BJ (cell line): ENCODE data around the gene TSPAN5. TPM values are rescaled to one million over a fixed set of nuclear protein-coding genes. Genes with fewer than 3 reads are reported as not detected.

ENCODE experiments used
- CTCF ChIA-PET: fragments of 350-600 bp; formaldehyde crosslinking; extraction: SDS; loops from one replicate; lab custom pipeline; 2021; ENCODE audit warnings: antibody characterized with exemption, inconsistent platforms; lab: Yijun Ruan, JAX
- POLR2A ChIA-PET: fragments of 300-600 bp; sonication (Branson Sonifier 250); formaldehyde crosslinking; extraction: SDS; loops from one replicate; lab custom pipeline; 2021; ENCODE audit warnings: antibody characterized with exemption; lab: Charles Lee
- DNase-seq: peaks from one replicate; pipeline ENCODE4 v3.0.0-alpha.2; 2011; ENCODE audit warnings: low read depth
- H3K27me3 ChIP-seq: 2 replicates; pipeline ENCODE4 v1.6.0; 2011; ENCODE audit warnings: low read length; ENCODE audit not compliant: control insufficient read depth, insufficient read depth
- H3K36me3 ChIP-seq: 2 replicates; pipeline ENCODE4 v1.5.1; 2011; ENCODE audit warnings: low read length; ENCODE audit not compliant: control insufficient read depth, insufficient read depth
- H3K4me3 ChIP-seq: 2 replicates; pipeline ENCODE4 v1.5.1; 2011; ENCODE audit warnings: low read depth, mild to moderate bottlenecking, control low read depth, low read length
- polyA plus RNA-seq: library from polyadenylated mRNA; depleted of rRNA; stranded (reverse); fragments of >200 nt; gene quantifications from 2 replicates; pipeline ENCODE4 v1.2.3, GENCODE V29; 2011
- TF ChIP-seq, protein P1 (sequence below): IDR thresholded peaks from 2 replicates; pipeline ENCODE4 v1.5.1; 2011; ENCODE audit warnings: low read depth, mild to moderate bottlenecking, control low read depth, inconsistent platforms, low read length, moderate library complexity; ENCODE audit not compliant: insufficient read depth

Gene TSPAN5
- polyA plus RNA-seq, 1 experiment = 74.5 TPM

DNA sequence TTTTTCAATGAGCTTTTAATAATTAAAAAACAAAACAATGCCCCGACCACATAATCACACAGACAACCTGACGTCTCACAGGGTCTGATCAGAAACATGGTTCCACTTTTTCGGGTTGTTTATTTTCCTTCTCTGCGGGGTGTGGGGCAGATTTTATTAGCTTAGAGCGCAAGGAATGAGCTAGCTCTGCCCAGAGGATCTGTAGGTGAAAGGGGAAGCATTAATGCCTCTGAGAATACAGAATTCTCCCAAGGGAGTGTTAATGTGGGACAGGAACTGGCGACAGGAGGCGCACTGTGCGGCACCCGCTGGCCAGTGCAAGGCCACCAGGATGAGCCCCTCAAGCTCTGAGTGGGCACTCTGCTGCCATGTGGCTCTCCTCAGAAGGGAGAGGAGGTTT, 181.5 kb downstream of the TSPAN5 start:
- no peak for DNase-seq
- Histone ChIP-seq H3K27me3 (no peaks in the 10 kb centered on the region), H3K4me3 (no peak overlapping the region), H3K36me3 (peaks cover 9% of the 10 kb centered on the region)
- ChIA-PET POLR2A (no interaction called here), CTCF (interaction anchor here (1.4 kb wide), 1 partner anchor 9 kb away, joined by 4 read pairs; no protein-coding TSS in a partner anchor)
- TF ChIP-seq, protein P1, sequence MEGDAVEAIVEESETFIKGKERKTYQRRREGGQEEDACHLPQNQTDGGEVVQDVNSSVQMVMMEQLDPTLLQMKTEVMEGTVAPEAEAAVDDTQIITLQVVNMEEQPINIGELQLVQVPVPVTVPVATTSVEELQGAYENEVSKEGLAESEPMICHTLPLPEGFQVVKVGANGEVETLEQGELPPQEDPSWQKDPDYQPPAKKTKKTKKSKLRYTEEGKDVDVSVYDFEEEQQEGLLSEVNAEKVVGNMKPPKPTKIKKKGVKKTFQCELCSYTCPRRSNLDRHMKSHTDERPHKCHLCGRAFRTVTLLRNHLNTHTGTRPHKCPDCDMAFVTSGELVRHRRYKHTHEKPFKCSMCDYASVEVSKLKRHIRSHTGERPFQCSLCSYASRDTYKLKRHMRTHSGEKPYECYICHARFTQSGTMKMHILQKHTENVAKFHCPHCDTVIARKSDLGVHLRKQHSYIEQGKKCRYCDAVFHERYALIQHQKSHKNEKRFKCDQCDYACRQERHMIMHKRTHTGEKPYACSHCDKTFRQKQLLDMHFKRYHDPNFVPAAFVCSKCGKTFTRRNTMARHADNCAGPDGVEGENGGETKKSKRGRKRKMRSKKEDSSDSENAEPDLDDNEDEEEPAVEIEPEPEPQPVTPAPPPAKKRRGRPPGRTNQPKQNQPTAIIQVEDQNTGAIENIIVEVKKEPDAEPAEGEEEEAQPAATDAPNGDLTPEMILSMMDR = no peak

DNA sequence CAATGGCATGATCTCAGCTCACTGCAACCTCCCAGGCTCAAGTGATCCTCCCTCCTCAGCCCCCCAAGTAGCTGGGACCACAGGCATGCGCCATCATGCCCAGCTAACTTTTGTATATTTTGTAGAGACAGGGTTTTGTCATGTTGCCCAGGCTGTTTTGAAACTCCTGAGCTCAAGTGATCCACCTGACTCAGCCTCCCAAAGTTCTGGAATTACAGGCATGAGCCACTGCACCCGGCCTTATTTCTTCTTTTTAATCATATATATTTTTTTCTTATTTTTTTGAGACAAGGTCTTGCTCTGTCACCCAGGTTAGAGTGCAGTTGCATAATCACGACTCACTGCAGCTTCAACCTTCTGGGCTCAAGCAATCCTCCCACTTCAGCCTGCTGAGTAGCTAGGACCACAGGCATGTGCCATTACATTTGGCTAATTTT, 184.0 kb downstream of the TSPAN5 start:
- TF ChIP-seq, protein P1 = no peak
- POLR2A ChIA-PET = interaction anchor here (0.7 kb wide), 1 partner anchor 611 kb away, joined by 3 read pairs; no protein-coding TSS in a partner anchor
- Histone ChIP-seq H3K36me3 (peaks cover 12% of the 10 kb centered on the region), H3K27me3 (no peaks in the 10 kb centered on the region), H3K4me3 (no peak overlapping the region)
- peak; percentile 46 for DNase-seq
- CTCF ChIA-PET = interaction anchor here (1.1 kb wide), 1 partner anchor 42 kb away, joined by 5 read pairs; no protein-coding TSS in a partner anchor

DNA sequence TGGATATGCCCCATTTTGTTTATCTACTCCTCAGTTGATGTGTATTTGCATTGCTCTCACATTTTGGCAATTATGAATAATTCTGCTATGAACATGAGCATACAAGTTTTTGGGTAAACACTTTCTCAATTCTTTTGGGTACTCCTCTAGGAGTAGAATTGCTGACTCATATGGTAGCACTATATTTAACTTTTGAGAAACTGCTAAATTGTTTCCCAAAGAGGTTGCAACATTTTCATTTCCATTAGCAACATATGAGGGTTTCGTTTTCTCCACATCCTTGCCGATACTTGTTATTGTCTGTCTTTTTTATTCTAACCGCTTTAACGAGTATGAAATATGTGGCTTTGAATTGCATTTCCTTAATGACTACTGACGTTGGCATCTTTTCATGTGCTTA, 185.4 kb downstream of the TSPAN5 start:
- Histone ChIP-seq H3K36me3 (peaks cover 9% of the 10 kb centered on the region), H3K27me3 (no peaks in the 10 kb centered on the region), H3K4me3 (no peak overlapping the region)
- POLR2A ChIA-PET = no interaction called here
- CTCF ChIA-PET = interaction anchor here (0.7 kb wide), 1 partner anchor 107 kb away, joined by 3 read pairs; no protein-coding TSS in a partner anchor
- DNase-seq = no peak
- TF ChIP-seq, protein P1 = no peak

DNA sequence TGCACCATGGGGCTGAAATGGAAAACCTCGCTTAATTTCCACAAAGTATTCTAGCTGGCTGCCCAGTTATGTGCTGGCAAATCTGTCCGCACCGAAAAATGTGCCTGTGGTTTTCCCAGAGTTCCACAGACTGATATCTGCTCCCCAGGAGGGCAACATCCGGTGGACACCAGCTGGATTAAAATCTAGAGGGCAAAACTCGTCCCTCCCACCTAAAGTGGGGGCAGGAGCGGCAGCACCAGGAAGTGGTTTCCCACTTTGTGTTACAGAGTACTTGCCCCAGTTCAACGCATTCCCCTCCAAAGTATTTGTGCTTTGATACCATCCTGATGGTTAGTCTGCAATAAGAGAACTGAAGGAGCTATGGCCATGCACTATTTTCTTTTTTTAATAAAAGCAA, 187.6 kb downstream of the TSPAN5 start:
- CTCF ChIA-PET = interaction anchor here (0.9 to 1.1 kb wide), 3 partner anchors 15 to 181 kb away, joined by 3 read pairs; no protein-coding TSS in a partner anchor
- Histone ChIP-seq H3K36me3 (peaks cover 5% of the 10 kb centered on the region), H3K27me3 (no peaks in the 10 kb centered on the region), H3K4me3 (no peak overlapping the region)
- DNase-seq = no peak
- POLR2A ChIA-PET = interaction anchor here (0.6 kb wide), 1 partner anchor 164 kb away, joined by 4 read pairs; no protein-coding TSS in a partner anchor
- TF ChIP-seq, protein P1 = no peak

DNA sequence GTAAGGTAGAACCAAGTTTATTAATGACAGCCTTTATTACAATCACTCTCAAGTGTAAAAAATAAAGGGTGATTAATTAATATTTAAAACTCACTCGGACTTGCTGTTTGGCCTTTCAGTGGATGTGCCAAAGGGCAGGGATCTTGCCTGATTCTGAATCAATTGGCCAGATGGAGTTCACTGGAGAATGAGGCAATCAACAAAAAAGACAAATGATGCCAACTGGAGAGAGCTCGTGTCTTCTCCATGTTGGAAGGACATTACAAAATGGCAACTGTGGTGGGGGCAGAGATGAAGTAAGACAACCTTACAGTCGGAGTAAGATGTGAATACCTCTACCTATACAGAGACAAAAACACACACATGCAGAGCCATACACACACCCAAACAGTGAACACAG, 188.0 kb downstream of the TSPAN5 start:
- ChIA-PET CTCF (interaction anchor here (1.0 kb wide), 1 partner anchor 181 kb away, joined by 3 read pairs; no protein-coding TSS in a partner anchor), POLR2A (interaction anchor here (0.6 kb wide), 1 partner anchor 165 kb away, joined by 4 read pairs; no protein-coding TSS in a partner anchor)
- H3K4me3 ChIP-seq = no peak overlapping the region
- DNase-seq = no peak
- peaks cover 5% of the 10 kb centered on the region for H3K36me3 ChIP-seq
- TF ChIP-seq, protein P1 = no peak
- H3K27me3 ChIP-seq = no peaks in the 10 kb centered on the region
